ENCODE data around the gene DOHH.

The DOHH gene

GRCh38 chr19:3503036-3503572 is 2.6 kb upstream of the DOHH start:
- no peak for DNase-seq (ENCODE audit: low read depth, low spot score)

- no peak for DNase-seq (ENCODE audit: low read depth, low spot score)
Measured at GRCh38 chr19:3501780-3502179, 1.3 kb upstream of the DOHH start.

- no peak for DNase-seq (ENCODE audit: low read depth, low spot score)
Measured at GRCh38 chr19:3499738-3500428, 591 bp downstream of the DOHH start.

GRCh38 chr19:3497757-3498520 is 2.5 kb downstream of the DOHH start:
- no peak for DNase-seq (ENCODE audit: low read depth, low spot score)

GRCh38 chr19:3496392-3497273 is 3.8 kb downstream of the DOHH start:
- no peak for DNase-seq (ENCODE audit: low read depth, low spot score)

GRCh38 chr19:3494559-3494958 is 5.9 kb downstream of the DOHH start:
- no peak for DNase-seq (ENCODE audit: low read depth, low spot score)

- no peak for DNase-seq (ENCODE audit: low read depth, low spot score)
Measured at GRCh38 chr19:3494051-3494450, 6.4 kb downstream of the DOHH start.

- DNase-seq (ENCODE audit: low read depth, low spot score): no peak
Measured at GRCh38 chr19:3493651-3494050, 6.8 kb downstream of the DOHH start.

GRCh38 chr19:3492919-3493318 is 7.6 kb downstream of the DOHH start:
- no peak for DNase-seq (ENCODE audit: low read depth, low spot score)

GRCh38 chr19:3492131-3492839 is 8.2 kb downstream of the DOHH start:
- no peak for DNase-seq (ENCODE audit: low read depth, low spot score)

- no peak for DNase-seq (ENCODE audit: low read depth, low spot score)
Measured at GRCh38 chr19:3491396-3492119, 8.9 kb downstream of the DOHH start.

GRCh38 chr19:3483226-3483628 is 17.2 kb downstream of the DOHH start, which contains the start of gene SMIM44:
Gene SMIM44 (minus strand): TSS chr19:3483441. CDS start chr19:3483403, 38 bp downstream.
- DNase-seq (ENCODE audit: low read depth, low spot score): no peak

GRCh38 chr19:3482507-3483225 is 17.8 kb downstream of the DOHH start:
- DNase-seq (ENCODE audit: low read depth, low spot score): no peak

- no peak for DNase-seq (ENCODE audit: low read depth, low spot score)
Measured at GRCh38 chr19:3481241-3482090, 19.0 kb downstream of the DOHH start.

- no peak for DNase-seq (ENCODE audit: low read depth, low spot score)
Measured at GRCh38 chr19:3480383-3481091, 19.9 kb downstream of the DOHH start, which contains the start of gene SMIM24. Gene SMIM24 (minus strand): TSS chr19:3480525. CDS start chr19:3480463, 62 bp downstream.

GRCh38 chr19:3479834-3480215 is 20.6 kb downstream of the DOHH start:
- no peak for DNase-seq (ENCODE audit: low read depth, low spot score)

- no peak for DNase-seq (ENCODE audit: low read depth, low spot score)
Measured at GRCh38 chr19:3479177-3479833, 21.2 kb downstream of the DOHH start.
